GM18505 (cell line): ENCODE data around the gene PRDM15.

Source experiments
- ATAC-seq: cut with Tn5 transposase; IDR thresholded peaks from one replicate; pipeline ENCODE4 v1.9.1; 2021; ENCODE audit not compliant: unreplicated experiment
- POLR2A ChIP-seq: IDR thresholded peaks from 4 replicates; pipeline ENCODE4 v1.6.1; 2011; ENCODE audit warnings: borderline replicate concordance; ENCODE audit not compliant: insufficient read depth, insufficient read length; ENCODE audit errors: extremely low read depth

PRDM15 gene

GRCh38 chr21:41899426-41900202 is 20.5 kb upstream of the PRDM15 start:
- no peak for ATAC-seq
- no peak for TF ChIP-seq POLR2A

- no peak for ATAC-seq
- TF ChIP-seq POLR2A, result no peak
Measured at GRCh38 chr21:41898998-41899397, 19.9 kb upstream of the PRDM15 start.

GRCh38 chr21:41897700-41898099 is 18.6 kb upstream of the PRDM15 start:
- TF ChIP-seq POLR2A, result no peak
- ATAC-seq, result no peak

- TF ChIP-seq POLR2A, result no peak
- no peak for ATAC-seq
Measured at GRCh38 chr21:41897047-41897669, 18.0 kb upstream of the PRDM15 start.

- no peak for TF ChIP-seq POLR2A
- no peak for ATAC-seq
Measured at GRCh38 chr21:41895643-41896493, 16.7 kb upstream of the PRDM15 start.

GRCh38 chr21:41894922-41895557 is 15.9 kb upstream of the PRDM15 start:
- ATAC-seq, result no peak
- no peak for TF ChIP-seq POLR2A

- TF ChIP-seq POLR2A, result no peak
- ATAC-seq, result no peak
Measured at GRCh38 chr21:41894511-41894910, 15.4 kb upstream of the PRDM15 start.

GRCh38 chr21:41892726-41893125 is 13.6 kb upstream of the PRDM15 start:
- no peak for TF ChIP-seq POLR2A
- ATAC-seq, result no peak

GRCh38 chr21:41891132-41891531 is 12.0 kb upstream of the PRDM15 start:
- ATAC-seq, result no peak
- TF ChIP-seq POLR2A, result no peak

GRCh38 chr21:41890355-41890754 is 11.2 kb upstream of the PRDM15 start:
- TF ChIP-seq POLR2A, result no peak
- no peak for ATAC-seq

GRCh38 chr21:41888749-41889376 is 9.7 kb upstream of the PRDM15 start:
- no peak for ATAC-seq
- no peak for TF ChIP-seq POLR2A

- ATAC-seq, result no peak
- TF ChIP-seq POLR2A, result no peak
Measured at GRCh38 chr21:41887667-41888066, 8.5 kb upstream of the PRDM15 start.

GRCh38 chr21:41886328-41886727 is 7.2 kb upstream of the PRDM15 start:
- TF ChIP-seq POLR2A, result no peak

More at GRCh38 chr21:41886328-41886727, 7.2 kb upstream of the PRDM15 start:
- no peak for ATAC-seq
